ENCODE data around the gene MORC4. TPM values are rescaled to one million over a fixed set of nuclear protein-coding genes. Genes with fewer than 3 reads are reported as not detected.

MORC4 gene
- total and polyA plus RNA-seq, 3 donors from 2014 or later: 29.4 to 51.9 (median 46.0) TPM

GRCh38 chrX:106903856-106904528, 96.0 kb downstream of the MORC4 start:
- no peaks in the 10 kb centered on the region for H3K9me3 ChIP-seq
- intact Hi-C loops (cut with DNase I; ENCODE audit: low total_unique reads): no loop called here
- H3K4me3 ChIP-seq: no peak overlapping the region
- H3K36me3 ChIP-seq (ENCODE audit: low read depth, missing control alignments): no peaks in the 10 kb centered on the region
- no peak for DNase-seq
- WGBS, 2 donors: 83 to 93% methylated on average over 1 to 5 of the region's 5 CpGs
- H3K27me3 ChIP-seq: no peaks in the 10 kb centered on the region
- TF ChIP-seq CTCF (IDR thresholded peaks at IDR 0.05): no peak
- no peak for TF ChIP-seq POLR2A (IDR thresholded peaks at IDR 0.05)
- no peak overlapping the region for H3K27ac ChIP-seq
- H3K4me1 ChIP-seq: no peaks in the 10 kb centered on the region

- no peak for DNase-seq
- no peaks in the 10 kb centered on the region for H3K9me3 ChIP-seq
- no peaks in the 10 kb centered on the region for H3K4me1 ChIP-seq
- TF ChIP-seq CTCF (IDR thresholded peaks at IDR 0.05) (no peak), POLR2A (IDR thresholded peaks at IDR 0.05) (no peak)
- intact Hi-C loops (cut with DNase I; ENCODE audit: low total_unique reads): no loop called here
- WGBS, 2 donors: 89 to 90% methylated on average over 1 of the region's 1 CpG
- no peak within 1 kb of the TSS for H3K4me3 ChIP-seq
- no peaks in the 10 kb centered on the region for H3K27me3 ChIP-seq
- H3K36me3 ChIP-seq (ENCODE audit: low read depth, missing control alignments): no peaks in the 10 kb centered on the region
- no peak within 1 kb of the TSS for H3K27ac ChIP-seq
These were observed 96.7 kb downstream of the MORC4 start, which contains the start of gene RIPPLY1 for GRCh38 chrX:106903291-106903824. Gene RIPPLY1, minus strand, starts transcription at chrX:106903341. Its CDS starts 54 bp downstream, at chrX:106903287.

GRCh38 chrX:106902684-106903083, 97.3 kb downstream of the MORC4 start:
- Histone ChIP-seq H3K4me3 (no peak overlapping the region), H3K27ac (no peak overlapping the region), H3K4me1 (no peaks in the 10 kb centered on the region), H3K9me3 (no peaks in the 10 kb centered on the region), H3K27me3 (no peaks in the 10 kb centered on the region), H3K36me3 (ENCODE audit: low read depth, missing control alignments) (no peaks in the 10 kb centered on the region)
- DNase-seq: no peak
- intact Hi-C loops (cut with DNase I; ENCODE audit: low total_unique reads): no loop called here
- 90% methylated on average over 2 of the region's 2 CpGs; no CpG with 5 or more reads in 1 of the 2 donors for WGBS, 2 donors
- TF ChIP-seq POLR2A (IDR thresholded peaks at IDR 0.05): no peak

GRCh38 chrX:106901781-106902219, 98.2 kb downstream of the MORC4 start:
- TF ChIP-seq CTCF (IDR thresholded peaks at IDR 0.05): no peak
- TF ChIP-seq POLR2A (IDR thresholded peaks at IDR 0.05): no peak
- DNase-seq: no peak
- H3K36me3 ChIP-seq (ENCODE audit: low read depth, missing control alignments): no peaks in the 10 kb centered on the region
- H3K27me3 ChIP-seq: no peaks in the 10 kb centered on the region
- no peak overlapping the region for H3K27ac ChIP-seq
- H3K4me3 ChIP-seq: no peak overlapping the region
- H3K4me1 ChIP-seq: no peaks in the 10 kb centered on the region
- no peaks in the 10 kb centered on the region for H3K9me3 ChIP-seq
- WGBS, 2 donors: 80 to 89% methylated on average over 1 to 4 of the region's 4 CpGs
- intact Hi-C loops (cut with DNase I; ENCODE audit: low total_unique reads): no loop called here

GRCh38 chrX:106901341-106901740, 98.7 kb downstream of the MORC4 start:
- intact Hi-C loops (cut with DNase I; ENCODE audit: low total_unique reads): no loop called here
- 83 to 91% methylated on average over 1 to 3 of the region's 3 CpGs for WGBS, 2 donors

More at GRCh38 chrX:106901341-106901740, 98.7 kb downstream of the MORC4 start:
- H3K9me3 ChIP-seq: no peaks in the 10 kb centered on the region
- no peak for DNase-seq
- H3K4me1 ChIP-seq: no peaks in the 10 kb centered on the region
- no peak overlapping the region for H3K27ac ChIP-seq
- H3K36me3 ChIP-seq (ENCODE audit: low read depth, missing control alignments): no peaks in the 10 kb centered on the region
- TF ChIP-seq CTCF (IDR thresholded peaks at IDR 0.05): no peak
- no peak for TF ChIP-seq POLR2A (IDR thresholded peaks at IDR 0.05)
- H3K27me3 ChIP-seq: no peaks in the 10 kb centered on the region
- H3K4me3 ChIP-seq: no peak overlapping the region
